ENCODE measurements around the gene CACNA2D2. TPM values are rescaled to one million over a fixed set of nuclear protein-coding genes. Genes with fewer than 3 reads are reported as not detected.
A peak's percentile ranks its signal among the peaks of the same experiment; 100 is the strongest.

The CACNA2D2 gene
- total RNA-seq, 1 donor from 2014 or later = not detected

DNA sequence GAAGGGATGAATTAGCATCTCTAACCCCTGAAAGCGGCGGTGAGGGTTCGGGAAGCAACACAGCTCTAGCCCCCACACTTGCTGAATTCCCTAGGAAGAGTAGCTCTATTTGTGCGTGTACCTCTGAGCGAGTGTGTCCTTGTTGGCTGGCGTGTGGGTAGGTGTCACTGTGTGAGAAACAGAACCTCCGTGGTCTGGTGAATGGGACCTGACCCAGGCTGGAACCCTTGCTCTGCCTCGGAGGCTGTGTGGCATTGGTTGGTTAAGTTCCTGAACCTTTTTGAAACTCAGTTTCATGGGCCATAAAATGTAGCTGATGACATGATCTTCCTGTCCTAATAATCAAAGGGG, 143.7 kb downstream of the CACNA2D2 start:
- TF ChIP-seq CTCF (IDR thresholded peaks at IDR 0.05; ENCODE audit: insufficient read depth, low read length, severe bottlenecking) = no peak
- H3K36me3 ChIP-seq (ENCODE audit: control insufficient read depth, insufficient read depth, low read length) = peaks cover 14% of the 10 kb centered on the region
- DNase-seq (ENCODE audit: low read depth) (no peak), FAIRE-seq (no peak)
- no peak overlapping the region for H3K4me3 ChIP-seq (ENCODE audit: low read depth, low read length)
- no peaks in the 10 kb centered on the region for H3K27me3 ChIP-seq (ENCODE audit: control insufficient read depth, insufficient read depth, low read length)

GRCh38 chr3:50358911-50359759, 144.3 kb downstream of the CACNA2D2 start, which contains the start of gene TMEM115:
Gene TMEM115 (minus strand): TSS chr3:50359521. CDS start chr3:50359063, 458 bp downstream.
- H3K27me3 ChIP-seq (ENCODE audit: control insufficient read depth, insufficient read depth, low read length) = no peaks in the 10 kb centered on the region
- FAIRE-seq (peak; percentile 95), DNase-seq (ENCODE audit: low read depth) (peak; percentile 98)
- no peak for TF ChIP-seq CTCF (IDR thresholded peaks at IDR 0.05; ENCODE audit: insufficient read depth, low read length, severe bottlenecking)
- H3K36me3 ChIP-seq (ENCODE audit: control insufficient read depth, insufficient read depth, low read length) = peaks cover 18% of the 10 kb centered on the region
- H3K4me3 ChIP-seq (ENCODE audit: low read depth, low read length) = peak within 1 kb of the TSS; percentile 71

- FAIRE-seq = no peak
- DNase-seq (ENCODE audit: low read depth) = no peak
- H3K27me3 ChIP-seq (ENCODE audit: control insufficient read depth, insufficient read depth, low read length) = no peaks in the 10 kb centered on the region
- no peak for TF ChIP-seq CTCF (IDR thresholded peaks at IDR 0.05; ENCODE audit: insufficient read depth, low read length, severe bottlenecking)
- peak overlapping the region; percentile 71 for H3K4me3 ChIP-seq (ENCODE audit: low read depth, low read length)
- H3K36me3 ChIP-seq (ENCODE audit: control insufficient read depth, insufficient read depth, low read length) = peaks cover 22% of the 10 kb centered on the region
Measured at GRCh38 chr3:50358355-50358910, 145.0 kb downstream of the CACNA2D2 start.

DNA sequence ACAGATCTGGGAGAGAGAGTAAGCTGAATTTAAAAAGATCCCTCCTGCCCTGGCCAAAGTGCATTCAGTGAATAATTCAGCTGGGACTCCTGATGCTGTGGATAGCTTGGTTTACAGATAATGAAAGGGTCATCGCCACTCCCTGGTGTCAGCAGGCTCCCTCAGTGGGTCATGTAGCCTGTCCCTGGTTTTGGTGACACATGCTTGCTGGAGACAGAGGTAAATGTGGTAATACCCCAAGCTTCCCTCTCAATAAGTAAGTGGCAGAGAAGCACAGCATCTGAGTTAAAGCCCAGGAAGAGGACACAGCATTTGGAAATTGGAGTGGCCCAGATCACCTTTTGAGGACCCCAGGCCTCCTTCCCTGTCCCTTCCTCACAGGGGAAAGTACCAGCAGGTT, 146.0 kb downstream of the CACNA2D2 start:
- peaks cover 24% of the 10 kb centered on the region for H3K36me3 ChIP-seq (ENCODE audit: control insufficient read depth, insufficient read depth, low read length)

DNA sequence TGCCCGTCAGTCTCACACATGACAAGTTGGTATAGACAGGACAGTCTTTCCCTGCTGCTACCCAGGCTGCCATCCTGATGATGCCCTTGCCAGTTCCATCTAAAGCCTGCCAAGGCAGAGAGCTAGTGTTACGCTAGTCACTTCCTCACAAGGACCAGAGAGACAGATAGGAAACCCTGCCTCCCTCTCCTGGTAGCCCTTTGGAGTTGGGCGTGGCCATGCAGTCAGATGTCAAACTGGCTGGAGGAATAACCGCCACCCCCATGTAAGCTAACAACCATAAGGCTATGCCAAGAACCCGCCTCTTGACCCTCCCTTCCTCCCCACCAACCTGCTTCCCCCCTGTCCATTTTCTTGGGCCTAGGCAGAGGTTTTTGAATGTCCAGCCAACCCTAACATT, 146.9 kb downstream of the CACNA2D2 start:
- DNase-seq (ENCODE audit: low read depth) (peak; percentile 44), FAIRE-seq (no peak)
- H3K36me3 ChIP-seq (ENCODE audit: control insufficient read depth, insufficient read depth, low read length) = peaks cover 25% of the 10 kb centered on the region
- H3K4me3 ChIP-seq (ENCODE audit: low read depth, low read length) = no peak overlapping the region
- TF ChIP-seq CTCF (IDR thresholded peaks at IDR 0.05; ENCODE audit: insufficient read depth, low read length, severe bottlenecking) = no peak
- no peaks in the 10 kb centered on the region for H3K27me3 ChIP-seq (ENCODE audit: control insufficient read depth, insufficient read depth, low read length)

More for the DNA sequence above, 146.0 kb downstream of the CACNA2D2 start:
- FAIRE-seq (no peak), DNase-seq (ENCODE audit: low read depth) (no peak)
- Histone ChIP-seq H3K4me3 (ENCODE audit: low read depth, low read length) (peak overlapping the region; percentile 71), H3K27me3 (ENCODE audit: control insufficient read depth, insufficient read depth, low read length) (no peaks in the 10 kb centered on the region)
- TF ChIP-seq CTCF (IDR thresholded peaks at IDR 0.05; ENCODE audit: insufficient read depth, low read length, severe bottlenecking) = no peak
